ENCODE data around the gene PTPRM.

DNA sequence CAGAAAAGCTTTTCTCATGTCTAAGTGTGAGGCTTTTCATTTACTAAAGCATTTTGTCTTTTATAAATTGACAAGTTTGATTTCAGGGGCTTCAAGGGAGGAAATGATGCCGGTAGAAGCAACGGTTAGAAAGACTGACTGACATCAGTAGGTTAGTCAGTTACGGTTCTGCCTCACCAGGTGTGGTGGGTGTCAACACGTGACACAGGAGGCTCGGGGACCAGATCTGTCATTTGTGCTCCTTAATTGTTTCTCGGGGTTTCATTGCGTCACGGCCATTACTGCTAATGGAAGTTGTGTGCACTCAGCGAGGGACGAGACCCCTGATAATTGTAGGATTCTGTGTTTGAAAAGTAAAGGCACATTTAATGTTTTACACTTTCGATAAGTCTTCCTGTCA, 18.9 kb upstream of the PTPRM start:
- TF ChIP-seq, protein P1, sequence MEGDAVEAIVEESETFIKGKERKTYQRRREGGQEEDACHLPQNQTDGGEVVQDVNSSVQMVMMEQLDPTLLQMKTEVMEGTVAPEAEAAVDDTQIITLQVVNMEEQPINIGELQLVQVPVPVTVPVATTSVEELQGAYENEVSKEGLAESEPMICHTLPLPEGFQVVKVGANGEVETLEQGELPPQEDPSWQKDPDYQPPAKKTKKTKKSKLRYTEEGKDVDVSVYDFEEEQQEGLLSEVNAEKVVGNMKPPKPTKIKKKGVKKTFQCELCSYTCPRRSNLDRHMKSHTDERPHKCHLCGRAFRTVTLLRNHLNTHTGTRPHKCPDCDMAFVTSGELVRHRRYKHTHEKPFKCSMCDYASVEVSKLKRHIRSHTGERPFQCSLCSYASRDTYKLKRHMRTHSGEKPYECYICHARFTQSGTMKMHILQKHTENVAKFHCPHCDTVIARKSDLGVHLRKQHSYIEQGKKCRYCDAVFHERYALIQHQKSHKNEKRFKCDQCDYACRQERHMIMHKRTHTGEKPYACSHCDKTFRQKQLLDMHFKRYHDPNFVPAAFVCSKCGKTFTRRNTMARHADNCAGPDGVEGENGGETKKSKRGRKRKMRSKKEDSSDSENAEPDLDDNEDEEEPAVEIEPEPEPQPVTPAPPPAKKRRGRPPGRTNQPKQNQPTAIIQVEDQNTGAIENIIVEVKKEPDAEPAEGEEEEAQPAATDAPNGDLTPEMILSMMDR (IDR thresholded peaks at IDR 0.05) = no peak
- TF ChIP-seq POLR2A (IDR thresholded peaks at IDR 0.05) = no peak
